ENCODE results near the gene DDX24.

Gene DDX24

GRCh38 chr14:94034886-94035285 lies 46.1 kb downstream of the DDX24 start:
- DNase-seq (ENCODE audit: insufficient read length, low spot score) (no peak), FAIRE-seq (no peak)

GRCh38 chr14:94031883-94032279 lies 49.1 kb downstream of the DDX24 start:
- FAIRE-seq (no peak), DNase-seq (ENCODE audit: insufficient read length, low spot score) (no peak)

- FAIRE-seq (no peak), DNase-seq (ENCODE audit: insufficient read length, low spot score) (no peak)
Observed at GRCh38 chr14:94031161-94031882, 49.7 kb downstream of the DDX24 start.

GRCh38 chr14:94030571-94030970 lies 50.4 kb downstream of the DDX24 start:
- FAIRE-seq = no peak
- no peak for DNase-seq (ENCODE audit: insufficient read length, low spot score)

- FAIRE-seq = no peak
Observed at GRCh38 chr14:94029671-94030203, 51.3 kb downstream of the DDX24 start.

GRCh38 chr14:94029265-94029664 lies 51.7 kb downstream of the DDX24 start:
- DNase-seq (ENCODE audit: insufficient read length, low spot score) (no peak), FAIRE-seq (no peak)

More at GRCh38 chr14:94029671-94030203, 51.3 kb downstream of the DDX24 start:
- no peak for DNase-seq (ENCODE audit: insufficient read length, low spot score)

GRCh38 chr14:94028450-94028826 lies 52.6 kb downstream of the DDX24 start:
- FAIRE-seq (no peak), DNase-seq (ENCODE audit: insufficient read length, low spot score) (no peak)

- FAIRE-seq = no peak
- DNase-seq (ENCODE audit: insufficient read length, low spot score) = no peak
Observed at GRCh38 chr14:94027566-94028449, 53.2 kb downstream of the DDX24 start.

GRCh38 chr14:94026889-94027469 lies 54.0 kb downstream of the DDX24 start:
- FAIRE-seq = no peak

GRCh38 chr14:94026173-94026888 lies 54.7 kb downstream of the DDX24 start, which contains the start of gene OTUB2:
Gene OTUB2 (plus strand): TSS chr14:94026340. CDS start chr14:94026538, 198 bp downstream.
- DNase-seq (ENCODE audit: insufficient read length, low spot score) (peak; percentile 99), FAIRE-seq (peak; percentile 99)

More at GRCh38 chr14:94026889-94027469, 54.0 kb downstream of the DDX24 start:
- no peak for DNase-seq (ENCODE audit: insufficient read length, low spot score)

- DNase-seq (ENCODE audit: insufficient read length, low spot score) = no peak
- FAIRE-seq = no peak
Observed at GRCh38 chr14:94025720-94026119, 55.3 kb downstream of the DDX24 start.

- FAIRE-seq (no peak), DNase-seq (ENCODE audit: insufficient read length, low spot score) (no peak)
Observed at GRCh38 chr14:94024549-94024948, 56.5 kb downstream of the DDX24 start.

- DNase-seq (ENCODE audit: insufficient read length, low spot score) (no peak), FAIRE-seq (no peak)
Observed at GRCh38 chr14:94022532-94023411, 58.2 kb downstream of the DDX24 start.

- peak; percentile 14 for FAIRE-seq
- DNase-seq (ENCODE audit: insufficient read length, low spot score) = no peak
Observed at GRCh38 chr14:94021416-94022157, 59.4 kb downstream of the DDX24 start.

GRCh38 chr14:94021001-94021400 lies 60.0 kb downstream of the DDX24 start:
- DNase-seq (ENCODE audit: insufficient read length, low spot score) = no peak
- no peak for FAIRE-seq

GRCh38 chr14:94020267-94020666 lies 60.7 kb downstream of the DDX24 start:
- DNase-seq (ENCODE audit: insufficient read length, low spot score) (no peak), FAIRE-seq (no peak)

- FAIRE-seq = no peak
- DNase-seq (ENCODE audit: insufficient read length, low spot score) = no peak
Observed at GRCh38 chr14:94019329-94019728, 61.7 kb downstream of the DDX24 start.

GRCh38 chr14:94018308-94018707 lies 62.7 kb downstream of the DDX24 start:
- FAIRE-seq = no peak

GRCh38 chr14:94016446-94016976 lies 64.5 kb downstream of the DDX24 start:
- FAIRE-seq (no peak), DNase-seq (ENCODE audit: insufficient read length, low spot score) (no peak)

More at GRCh38 chr14:94018308-94018707, 62.7 kb downstream of the DDX24 start:
- DNase-seq (ENCODE audit: insufficient read length, low spot score) = no peak

All from GM19239 (cell line).